Hepatocyte (in vitro differentiated cells): ENCODE results near the gene S100A11. TPM values are rescaled to one million over a fixed set of nuclear protein-coding genes. Genes with fewer than 3 reads are reported as not detected.

ENCODE experiments used
- DNase-seq: peaks from one replicate; pipeline ENCODE4 v3.0.0-alpha.2; 2016; ENCODE audit warnings: low spot score
- H2AFZ ChIP-seq: fragments of 200-600 bp; sonication (generic); 2 replicates; pipeline ENCODE4 v1.6.0; 2016; ENCODE audit warnings: antibody characterized with exemption, mild to moderate bottlenecking
- H3K27ac ChIP-seq: fragments of 200-600 bp; sonication (generic); 2 replicates; pipeline ENCODE4 v1.5.1; 2016; ENCODE audit warnings: mild to moderate bottlenecking
- H3K27me3 ChIP-seq: fragments of 200-600 bp; sonication (generic); 2 replicates; pipeline ENCODE4 v1.6.1; 2016
- H3K36me3 ChIP-seq: fragments of 200-600 bp; sonication (generic); replicated peaks from 2 replicates; pipeline ENCODE4 v1.5.1; 2016; ENCODE audit warnings: low read depth; ENCODE audit not compliant: insufficient read depth
- H3K4me1 ChIP-seq: fragments of 200-600 bp; sonication (generic); 2 replicates; pipeline ENCODE4 v1.5.1; 2016; ENCODE audit warnings: mild to moderate bottlenecking, moderate library complexity; ENCODE audit not compliant: insufficient read depth
- H3K4me2 ChIP-seq: fragments of 200-600 bp; sonication (generic); 2 replicates; pipeline ENCODE4 v1.6.0; 2016
- H3K4me3 ChIP-seq: fragments of 200-600 bp; sonication (generic); 2 replicates; pipeline ENCODE4 v1.5.1; 2016; ENCODE audit warnings: mild to moderate bottlenecking
- H3K79me2 ChIP-seq: fragments of 200-600 bp; sonication (generic); 2 replicates; pipeline ENCODE4 v1.6.0; 2017; ENCODE audit warnings: mild to moderate bottlenecking
- H3K9me2 ChIP-seq: fragments of 200-600 bp; sonication (generic); replicated peaks from 2 replicates; pipeline ENCODE4 v1.6.0; 2017; ENCODE audit warnings: mild to moderate bottlenecking; ENCODE audit not compliant: insufficient read depth
- H3K9me3 ChIP-seq: fragments of 200-600 bp; sonication (generic); 2 replicates; pipeline ENCODE4 v1.5.1; 2016; ENCODE audit warnings: low read depth, mild to moderate bottlenecking
- H4K20me1 ChIP-seq: fragments of 200-600 bp; sonication (generic); 2 replicates; pipeline ENCODE4 v1.6.0; 2016; ENCODE audit warnings: mild to moderate bottlenecking; ENCODE audit not compliant: insufficient read depth, poor library complexity, severe bottlenecking
- CTCF ChIP-seq: fragments of 200-600 bp; sonication (generic); IDR thresholded peaks from 2 replicates; pipeline ENCODE4 v1.5.1; 2016; ENCODE audit warnings: antibody characterized with exemption, mild to moderate bottlenecking; ENCODE audit not compliant: poor library complexity
- EZH2 ChIP-seq: fragments of 200-600 bp; sonication (generic); IDR thresholded peaks from 2 replicates; pipeline ENCODE4 v1.6.1; 2016; ENCODE audit warnings: antibody characterized with exemption, mild to moderate bottlenecking, borderline replicate concordance
- EZH2phosphoT487 ChIP-seq: fragments of 200-600 bp; sonication (generic); IDR thresholded peaks from one replicate; pipeline ENCODE4 v1.6.1; 2018; ENCODE audit warnings: antibody characterized with exemption, mild to moderate bottlenecking, low read depth, moderate library complexity; ENCODE audit not compliant: unreplicated experiment, severe bottlenecking
- WGBS: methylation state at CpG from one replicate; pipeline ENCODE4 v1.1.6; 2016; ENCODE audit warnings: low lambda C conversion rate; ENCODE audit errors: missing lambda C conversion rate; 5-methylcytosine and 5-hydroxymethylcytosine counted together
- polyA plus RNA-seq: library from polyadenylated mRNA; unstranded; fragments of >200 nt; fragmentation: Nextera tagmentation; extraction: Ambion mirVana; gene quantifications from 2 replicates; pipeline ENCODE4 v1.2.1, GENCODE V29; 2016
- total RNA-seq: library from RNA; depleted of rRNA; stranded (reverse); fragments of >200 nt; gene quantifications from 2 replicates; pipeline ENCODE4 v1.2.3, GENCODE V29; 2014

Gene S100A11
- total and polyA plus RNA-seq, 2 experiments from 2014 or later: 258 to 1,491 TPM

- Histone ChIP-seq H3K4me1 (peaks cover 8% of the 10 kb centered on the region), H2AFZ (no peak overlapping the region), H3K27me3 (no peaks in the 10 kb centered on the region), H3K4me3 (no peak overlapping the region), H3K79me2 (peaks cover 9% of the 10 kb centered on the region), H4K20me1 (no peaks in the 10 kb centered on the region), H3K27ac (no peak overlapping the region), H3K9me2 (no peaks in the 10 kb centered on the region), H3K4me2 (no peak overlapping the region), H3K36me3 (no peaks in the 10 kb centered on the region), H3K9me3 (no peaks in the 10 kb centered on the region)
- no peak for TF ChIP-seq EZH2
- TF ChIP-seq CTCF: no peak
- no peak for TF ChIP-seq EZH2phosphoT487
- DNase-seq: no peak
- 93% methylated on average over 1 of the region's 1 CpG for WGBS
These were observed 2.7 kb upstream of the S100A11 start for GRCh38 chr1:152039461-152039860.

GRCh38 chr1:152038871-152039270, 2.1 kb upstream of the S100A11 start:
- TF ChIP-seq CTCF: no peak
- TF ChIP-seq EZH2phosphoT487: no peak
- no peak for TF ChIP-seq EZH2
- DNase-seq: no peak
- Histone ChIP-seq H3K9me2 (no peaks in the 10 kb centered on the region), H3K27ac (no peak overlapping the region), H2AFZ (no peak overlapping the region), H3K27me3 (no peaks in the 10 kb centered on the region), H3K79me2 (peaks cover 13% of the 10 kb centered on the region), H3K9me3 (no peaks in the 10 kb centered on the region), H3K4me3 (no peak overlapping the region), H3K4me2 (no peak overlapping the region), H3K36me3 (no peaks in the 10 kb centered on the region), H3K4me1 (peaks cover 13% of the 10 kb centered on the region), H4K20me1 (no peaks in the 10 kb centered on the region)
- 89% methylated on average over 10 of the region's 10 CpGs for WGBS

- TF ChIP-seq EZH2phosphoT487 (no peak), CTCF (no peak), EZH2 (no peak)
- Histone ChIP-seq H3K9me3 (no peaks in the 10 kb centered on the region), H3K27me3 (no peaks in the 10 kb centered on the region), H2AFZ (peak overlapping the region; percentile 65), H3K4me2 (peak overlapping the region; percentile 81), H3K9me2 (no peaks in the 10 kb centered on the region), H3K4me1 (peaks cover 17% of the 10 kb centered on the region), H3K27ac (peak overlapping the region; percentile 100), H4K20me1 (no peaks in the 10 kb centered on the region), H3K4me3 (peak overlapping the region; percentile 84), H3K36me3 (no peaks in the 10 kb centered on the region), H3K79me2 (peaks cover 26% of the 10 kb centered on the region)
- 3% methylated on average over 17 of the region's 17 CpGs for WGBS
- peak; percentile 67 for DNase-seq
These were observed 1.1 kb downstream of the S100A11 start for GRCh38 chr1:152035539-152036266.
